IPS-20b (cell line): ENCODE measurements around the gene PARD3.
"Not testable (repeated sequence)": the region's sequence is repeated elsewhere in the genome, so short reads cannot be mapped to it uniquely, and the experiment has no call there.

Source experiments
- H3K27ac ChIP-seq: one replicate; pipeline ENCODE4 v1.5.1; 2013; ENCODE audit warnings: low read length
- H3K27me3 ChIP-seq: 2 replicates; pipeline ENCODE4 v1.6.1; 2013; ENCODE audit warnings: mild to moderate bottlenecking, low read length, inconsistent platforms; ENCODE audit not compliant: insufficient read depth
- H3K36me3 ChIP-seq: 2 replicates; pipeline ENCODE4 v1.6.1; 2013; ENCODE audit warnings: low read depth, mild to moderate bottlenecking, inconsistent platforms, low read length, moderate library complexity; ENCODE audit not compliant: insufficient read depth
- H3K4me1 ChIP-seq: 2 replicates; pipeline ENCODE4 v1.6.1; 2013; ENCODE audit warnings: mild to moderate bottlenecking, control low read depth, inconsistent platforms, low read length, moderate library complexity; ENCODE audit not compliant: insufficient read depth
- H3K4me3 ChIP-seq: 2 replicates; pipeline ENCODE4 v1.5.1; 2013; ENCODE audit warnings: mild to moderate bottlenecking, low read length, inconsistent platforms
- H3K9ac ChIP-seq: 2 replicates; pipeline ENCODE4 v1.6.1; 2013; ENCODE audit warnings: low read depth, mild to moderate bottlenecking, inconsistent platforms, low read length, moderate library complexity
- H3K9me3 ChIP-seq: 2 replicates; pipeline ENCODE4 v1.6.1; 2013; ENCODE audit warnings: mild to moderate bottlenecking, low read depth, low read length, inconsistent platforms; ENCODE audit not compliant: insufficient read depth

PARD3 gene

DNA sequence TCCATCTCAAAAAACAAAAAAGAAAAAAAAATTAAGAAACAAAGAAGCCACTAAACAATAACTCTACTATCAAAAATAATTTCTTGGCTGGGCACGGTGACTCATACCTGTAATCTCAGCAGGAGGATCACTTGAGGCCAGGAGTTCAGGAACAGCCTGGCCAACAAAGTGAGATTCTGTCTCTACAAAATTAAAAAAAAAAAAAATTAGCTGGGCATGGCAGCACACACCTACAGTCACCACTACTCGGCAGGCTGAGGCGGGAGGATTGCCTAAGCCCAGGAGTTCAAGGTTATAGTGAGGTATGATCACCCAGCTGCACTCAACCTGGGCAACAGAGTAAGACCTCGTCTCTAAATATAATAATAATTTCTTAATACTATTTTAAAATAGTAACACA lies 69.0 kb downstream of the PARD3 start:
- H3K9ac ChIP-seq: no peak overlapping the region
- no peaks in the 10 kb centered on the region for H3K4me1 ChIP-seq
- no peak overlapping the region for H3K27ac ChIP-seq
- H3K4me3 ChIP-seq: no peak overlapping the region
- no peaks in the 10 kb centered on the region for H3K9me3 ChIP-seq
- no peaks in the 10 kb centered on the region for H3K36me3 ChIP-seq
- H3K27me3 ChIP-seq: no peaks in the 10 kb centered on the region

DNA sequence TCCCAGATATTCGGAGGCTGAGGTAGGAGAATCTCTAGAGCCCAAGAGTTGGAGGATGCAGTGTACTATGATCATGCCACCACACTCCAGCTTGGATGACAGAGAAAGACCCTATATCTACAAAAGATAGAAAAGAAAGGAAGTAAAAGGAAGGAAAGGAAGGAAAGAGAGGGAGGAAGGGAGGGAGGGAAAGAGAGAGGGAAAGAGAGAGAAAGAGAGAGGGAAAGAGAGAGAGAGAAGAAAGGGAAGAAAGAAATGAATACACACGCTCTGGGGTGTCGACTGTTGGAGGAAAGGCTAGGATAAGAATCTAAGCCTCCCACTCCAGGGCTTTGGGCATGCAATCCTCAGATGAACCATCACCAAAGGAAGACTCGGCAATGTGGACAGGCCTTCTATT lies 69.9 kb downstream of the PARD3 start:
- Histone ChIP-seq H3K27me3 (no peaks in the 10 kb centered on the region), H3K4me3 (no peak overlapping the region), H3K4me1 (peaks cover 7% of the 10 kb centered on the region; the same call in 1 of the 2 replicates), H3K36me3 (no peaks in the 10 kb centered on the region), H3K9me3 (no peaks in the 10 kb centered on the region), H3K9ac (no peak overlapping the region), H3K27ac (no peak overlapping the region)

DNA sequence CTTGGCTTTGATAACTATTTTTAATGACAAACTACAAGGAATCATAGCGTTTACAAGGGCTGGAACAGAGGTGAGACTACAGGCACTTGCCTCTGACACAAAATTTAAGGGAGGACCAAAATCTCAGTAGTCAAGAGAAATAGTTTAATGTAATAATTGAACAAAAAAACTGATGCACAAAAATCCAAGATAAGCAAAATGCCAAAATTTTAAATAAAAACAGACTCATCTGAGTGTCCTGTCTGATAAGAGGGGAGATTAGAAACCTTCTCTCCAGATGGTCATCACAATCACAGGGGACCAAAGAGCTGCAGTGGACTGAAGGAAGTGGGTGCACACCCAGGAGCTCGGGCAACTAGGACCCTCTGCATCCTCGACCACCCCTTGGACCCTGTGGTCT lies 70.5 kb downstream of the PARD3 start:
- Histone ChIP-seq H3K4me1 (peaks cover 12% of the 10 kb centered on the region; the same call in 1 of the 2 replicates), H3K27ac (no peak overlapping the region), H3K36me3 (no peaks in the 10 kb centered on the region), H3K27me3 (no peaks in the 10 kb centered on the region), H3K9me3 (no peaks in the 10 kb centered on the region), H3K4me3 (no peak overlapping the region), H3K9ac (no peak overlapping the region)

GRCh38 chr10:34743814-34744213 lies 71.3 kb downstream of the PARD3 start:
- H3K4me3 ChIP-seq: no peak overlapping the region
- H3K36me3 ChIP-seq: no peaks in the 10 kb centered on the region
- H3K27ac ChIP-seq: no peak overlapping the region
- H3K4me1 ChIP-seq: peaks cover 19% of the 10 kb centered on the region; the same call in 1 of the 2 replicates
- H3K9ac ChIP-seq: no peak overlapping the region
- H3K9me3 ChIP-seq: no peaks in the 10 kb centered on the region
- H3K27me3 ChIP-seq: no peaks in the 10 kb centered on the region

DNA sequence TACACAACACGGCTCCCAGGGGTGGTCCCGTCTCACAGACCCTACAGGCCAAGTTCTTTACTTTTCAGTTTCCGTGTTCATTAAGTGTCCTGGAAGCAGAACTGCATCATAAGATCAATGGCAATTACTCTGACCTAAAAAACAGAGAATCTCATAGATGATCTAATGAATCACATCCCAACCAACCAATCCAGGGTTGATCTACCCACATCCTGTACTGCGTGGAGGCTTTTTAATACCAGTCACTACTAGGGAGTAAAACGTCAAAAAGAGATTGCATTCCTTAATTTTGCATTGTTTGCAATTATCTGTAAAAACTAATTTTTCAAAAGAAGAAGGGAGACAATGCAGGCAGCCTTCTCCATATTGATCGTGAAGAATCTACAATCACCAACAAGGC lies 72.6 kb downstream of the PARD3 start:
- no peak overlapping the region for H3K4me3 ChIP-seq
- no peak overlapping the region for H3K27ac ChIP-seq
- no peaks in the 10 kb centered on the region for H3K9me3 ChIP-seq
- H3K27me3 ChIP-seq: no peaks in the 10 kb centered on the region
- no peaks in the 10 kb centered on the region for H3K36me3 ChIP-seq
- peaks cover 28% of the 10 kb centered on the region for H3K4me1 ChIP-seq
- H3K9ac ChIP-seq: no peak overlapping the region

DNA sequence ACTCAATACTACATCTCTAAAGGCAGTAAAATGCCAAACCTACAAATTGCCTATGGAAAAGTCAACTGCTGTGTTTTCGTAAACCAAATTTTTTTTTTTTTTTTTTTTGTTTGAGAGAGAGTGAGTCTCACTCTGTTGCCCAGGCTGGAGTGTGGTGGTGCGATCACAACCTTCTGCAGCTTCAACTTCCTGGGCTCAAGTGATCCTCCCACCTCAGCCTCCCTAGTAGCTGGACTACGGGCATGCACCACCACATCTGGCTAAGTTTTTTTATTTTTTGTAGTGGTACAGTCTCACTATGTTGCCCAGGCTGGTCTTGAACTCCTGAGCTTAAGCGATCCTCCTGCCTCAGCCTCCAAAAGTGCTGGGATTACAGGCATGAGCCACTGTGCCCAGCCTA lies 74.0 kb downstream of the PARD3 start:
- peaks cover 34% of the 10 kb centered on the region for H3K4me1 ChIP-seq
- H3K9ac ChIP-seq: not testable (repeated sequence)

DNA sequence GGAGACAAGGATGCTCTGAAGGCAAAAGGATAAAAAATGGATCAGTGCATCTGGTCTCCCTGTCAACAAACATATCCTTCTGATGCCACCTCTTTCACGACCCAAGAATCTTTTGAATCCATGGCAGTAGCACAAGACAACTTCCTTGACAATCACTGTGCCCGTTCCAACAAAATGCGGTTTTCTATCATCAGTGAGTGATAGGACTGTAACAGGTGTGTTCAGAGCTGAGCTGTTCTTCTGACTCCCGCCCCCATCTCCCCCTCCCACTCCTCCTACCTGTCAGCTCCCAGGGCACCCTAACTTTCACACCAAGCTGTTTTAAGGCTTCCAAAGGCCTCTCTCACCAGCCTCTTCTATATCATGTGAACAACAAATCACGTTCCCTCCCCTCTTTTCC lies 74.8 kb downstream of the PARD3 start:
- Histone ChIP-seq H3K27me3 (no peaks in the 10 kb centered on the region), H3K36me3 (no peaks in the 10 kb centered on the region), H3K4me3 (peak overlapping the region; percentile 60; the same call in 1 of the 2 replicates), H3K4me1 (peaks cover 34% of the 10 kb centered on the region), H3K27ac (no peak overlapping the region), H3K9me3 (no peaks in the 10 kb centered on the region), H3K9ac (peak overlapping the region; percentile 7; the same call in 1 of the 2 replicates)

More for the DNA sequence above, 74.0 kb downstream of the PARD3 start:
- H3K4me3 ChIP-seq, H3K9me3 ChIP-seq, H3K36me3 ChIP-seq, H3K27me3 ChIP-seq, H3K27ac ChIP-seq: not testable (repeated sequence)

GRCh38 chr10:34739915-34740314 lies 75.2 kb downstream of the PARD3 start:
- H3K4me3 ChIP-seq: peak overlapping the region; percentile 60
- H3K9me3 ChIP-seq: no peaks in the 10 kb centered on the region
- peak overlapping the region; percentile 8 for H3K27ac ChIP-seq
- peak overlapping the region; percentile 74; the same call in 1 of the 2 replicates for H3K9ac ChIP-seq
- H3K4me1 ChIP-seq: peaks cover 34% of the 10 kb centered on the region
- no peaks in the 10 kb centered on the region for H3K27me3 ChIP-seq
- H3K36me3 ChIP-seq: no peaks in the 10 kb centered on the region

- H3K27me3 ChIP-seq: no peaks in the 10 kb centered on the region
- peaks cover 37% of the 10 kb centered on the region for H3K4me1 ChIP-seq
- H3K9ac ChIP-seq: peak overlapping the region; percentile 23; the same call in 1 of the 2 replicates
- no peaks in the 10 kb centered on the region for H3K36me3 ChIP-seq
- H3K9me3 ChIP-seq: no peaks in the 10 kb centered on the region
- no peak overlapping the region for H3K4me3 ChIP-seq
- no peak overlapping the region for H3K27ac ChIP-seq
Observed at GRCh38 chr10:34737772-34738169, 77.3 kb downstream of the PARD3 start.

DNA sequence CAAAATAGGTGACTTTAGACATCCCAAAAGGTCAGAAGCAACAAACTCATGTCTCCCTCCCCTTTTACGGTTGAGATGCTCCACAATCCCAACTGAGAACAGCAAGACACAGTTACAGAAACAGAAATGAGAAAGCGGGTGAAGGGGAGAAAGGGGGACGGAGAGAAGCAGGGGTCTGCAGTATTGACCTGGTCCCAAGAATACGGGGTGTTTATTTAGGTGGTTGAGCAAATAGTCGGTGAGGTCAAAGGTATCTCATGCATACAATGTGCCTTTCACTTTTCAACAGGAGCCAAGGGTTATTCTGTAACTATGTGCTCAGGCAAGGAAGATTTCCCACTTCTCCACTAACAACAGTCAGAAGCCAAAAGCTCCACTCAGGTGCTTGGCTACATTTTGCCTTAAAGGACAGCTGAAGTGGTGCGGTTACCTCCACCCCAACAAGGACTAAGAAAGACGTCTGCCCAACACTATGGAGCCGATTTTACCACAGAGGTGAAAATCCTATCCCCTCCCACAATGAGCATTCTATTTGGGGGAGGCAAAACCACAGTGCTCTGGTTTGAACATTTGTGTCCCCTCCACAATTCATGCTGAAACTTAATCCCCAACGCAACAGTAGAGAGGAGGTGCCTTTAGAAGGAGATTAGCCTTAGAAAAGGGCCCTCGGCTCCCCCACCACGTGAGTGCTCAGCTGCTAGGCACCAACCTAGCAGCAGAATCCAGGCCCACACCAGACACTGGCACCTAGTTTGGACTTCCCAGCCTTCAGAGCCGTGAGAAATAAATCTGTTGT lies 77.9 kb downstream of the PARD3 start:
- peak overlapping the region; percentile 20 for H3K27ac ChIP-seq
- peaks cover 37% of the 10 kb centered on the region for H3K4me1 ChIP-seq
- no peaks in the 10 kb centered on the region for H3K27me3 ChIP-seq
- no peaks in the 10 kb centered on the region for H3K36me3 ChIP-seq
- peak overlapping the region; percentile 23; the same call in 1 of the 2 replicates for H3K9ac ChIP-seq
- no peak overlapping the region for H3K4me3 ChIP-seq
- no peaks in the 10 kb centered on the region for H3K9me3 ChIP-seq

GRCh38 chr10:34734918-34735317 lies 80.2 kb downstream of the PARD3 start:
- no peaks in the 10 kb centered on the region for H3K27me3 ChIP-seq
- peaks cover 28% of the 10 kb centered on the region for H3K4me1 ChIP-seq
- no peak overlapping the region for H3K27ac ChIP-seq
- H3K36me3 ChIP-seq: no peaks in the 10 kb centered on the region
- no peak overlapping the region for H3K4me3 ChIP-seq
- no peak overlapping the region for H3K9ac ChIP-seq
- no peaks in the 10 kb centered on the region for H3K9me3 ChIP-seq

DNA sequence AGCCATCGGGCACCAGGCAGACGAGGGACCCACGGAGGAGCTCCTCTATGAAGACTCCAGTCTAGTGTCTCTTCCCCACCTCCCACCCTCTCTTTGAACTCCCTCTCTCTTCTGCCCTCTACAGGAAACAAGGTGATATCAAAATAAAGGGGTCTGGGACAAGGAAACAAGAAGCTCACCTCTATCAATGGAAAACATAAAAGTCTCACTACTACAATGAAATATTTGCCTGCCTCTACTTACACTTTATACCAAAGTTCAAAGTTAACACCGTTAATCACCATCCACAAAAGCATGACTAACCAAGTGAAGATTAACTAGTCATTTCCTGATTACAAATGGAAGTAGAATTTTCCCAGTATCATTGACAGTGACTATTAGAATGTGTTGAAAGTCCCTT lies 82.2 kb downstream of the PARD3 start:
- Histone ChIP-seq H3K27ac (no peak overlapping the region), H3K9ac (no peak overlapping the region)

More for the DNA sequence above, 82.2 kb downstream of the PARD3 start:
- Histone ChIP-seq H3K27me3 (no peaks in the 10 kb centered on the region), H3K4me3 (no peak overlapping the region), H3K9me3 (no peaks in the 10 kb centered on the region), H3K4me1 (peaks cover 14% of the 10 kb centered on the region), H3K36me3 (no peaks in the 10 kb centered on the region)
